HG02763 (cell line): ENCODE measurements around the gene ACOT2.
A peak's percentile ranks its signal among the peaks of the same experiment; 100 is the strongest.
"Not testable (repeated sequence)": the region's sequence is repeated elsewhere in the genome, so short reads cannot be mapped to it uniquely, and the experiment has no call there.

ENCODE experiments used
- ATAC-seq: cut with Tn5 transposase; IDR thresholded peaks from one replicate; pipeline ENCODE4 v1.9.1; 2021; ENCODE audit warnings: mild to moderate bottlenecking, moderate library complexity; ENCODE audit not compliant: unreplicated experiment

ACOT2 gene

GRCh38 chr14:73569185-73569958 lies at the start of gene ACOT2:
Gene ACOT2, plus strand, starts transcription at chr14:73569213. Its CDS starts 28 bp downstream, at chr14:73569241.
- peak; percentile 58 for ATAC-seq

- no peak for ATAC-seq
Observed at GRCh38 chr14:73521229-73521628, 47.8 kb upstream of the ACOT2 start.

- no peak for ATAC-seq
Observed at GRCh38 chr14:73524493-73524892, 44.5 kb upstream of the ACOT2 start.

GRCh38 chr14:73526036-73526984 lies 42.7 kb upstream of the ACOT2 start:
- no peak for ATAC-seq

GRCh38 chr14:73529356-73529755 lies 39.7 kb upstream of the ACOT2 start:
- ATAC-seq: not testable (repeated sequence)

- not testable (repeated sequence) for ATAC-seq
Observed at GRCh38 chr14:73531971-73532370, 37.0 kb upstream of the ACOT2 start.

- ATAC-seq: not testable (repeated sequence)
Observed at GRCh38 chr14:73537244-73538045, 31.6 kb upstream of the ACOT2 start.

- not testable (repeated sequence) for ATAC-seq
Observed at GRCh38 chr14:73539017-73539416, 30.0 kb upstream of the ACOT2 start.

- ATAC-seq: not testable (repeated sequence)
Observed at GRCh38 chr14:73542961-73543360, 26.1 kb upstream of the ACOT2 start.

GRCh38 chr14:73545353-73545752 lies 23.7 kb upstream of the ACOT2 start:
- ATAC-seq: not testable (repeated sequence)

GRCh38 chr14:73549097-73549496 lies 19.9 kb upstream of the ACOT2 start:
- not testable (repeated sequence) for ATAC-seq

- ATAC-seq: not testable (repeated sequence)
Observed at GRCh38 chr14:73549889-73550524, 19.0 kb upstream of the ACOT2 start.

GRCh38 chr14:73553845-73554244 lies 15.2 kb upstream of the ACOT2 start:
- ATAC-seq: no peak

- ATAC-seq: not testable (repeated sequence)
Observed at GRCh38 chr14:73557201-73557600, 11.8 kb upstream of the ACOT2 start.

GRCh38 chr14:73558238-73558637 lies 10.8 kb upstream of the ACOT2 start:
- ATAC-seq: not testable (repeated sequence)

GRCh38 chr14:73562256-73562655 lies 6.8 kb upstream of the ACOT2 start:
- ATAC-seq: not testable (repeated sequence)

GRCh38 chr14:73562696-73563095 lies 6.3 kb upstream of the ACOT2 start:
- not testable (repeated sequence) for ATAC-seq

GRCh38 chr14:73566431-73566830 lies 2.6 kb upstream of the ACOT2 start:
- not testable (repeated sequence) for ATAC-seq

GRCh38 chr14:73566935-73567334 lies 2.1 kb upstream of the ACOT2 start:
- ATAC-seq: not testable (repeated sequence)

- ATAC-seq: no peak
Observed at GRCh38 chr14:73567358-73567757, 1.7 kb upstream of the ACOT2 start.
